ENCODE data around the gene SH3TC1. TPM values are rescaled to one million over a fixed set of nuclear protein-coding genes. Genes with fewer than 3 reads are reported as not detected.

Gene SH3TC1
- total RNA-seq, 1 donor from 2014 or later, result 1.2 TPM

GRCh38 chr4:8236106-8236919 is 37.2 kb downstream of the SH3TC1 start:
- Mint-ChIP-seq H3K9me3 (ENCODE audit: low read depth) (no peaks in the 10 kb centered on the region), H3K27ac (ENCODE audit: unreplicated experiment) (no peak overlapping the region), H3K4me3 (ENCODE audit: unreplicated experiment) (no peak overlapping the region), H3K36me3 (ENCODE audit: low read depth) (no peaks in the 10 kb centered on the region), H3K27me3 (ENCODE audit: low read depth) (no peaks in the 10 kb centered on the region), H3K4me1 (ENCODE audit: low read depth) (no peaks in the 10 kb centered on the region)
- DNase-seq (ENCODE audit: low spot score), result no peak
- TF ChIP-seq, protein P1, sequence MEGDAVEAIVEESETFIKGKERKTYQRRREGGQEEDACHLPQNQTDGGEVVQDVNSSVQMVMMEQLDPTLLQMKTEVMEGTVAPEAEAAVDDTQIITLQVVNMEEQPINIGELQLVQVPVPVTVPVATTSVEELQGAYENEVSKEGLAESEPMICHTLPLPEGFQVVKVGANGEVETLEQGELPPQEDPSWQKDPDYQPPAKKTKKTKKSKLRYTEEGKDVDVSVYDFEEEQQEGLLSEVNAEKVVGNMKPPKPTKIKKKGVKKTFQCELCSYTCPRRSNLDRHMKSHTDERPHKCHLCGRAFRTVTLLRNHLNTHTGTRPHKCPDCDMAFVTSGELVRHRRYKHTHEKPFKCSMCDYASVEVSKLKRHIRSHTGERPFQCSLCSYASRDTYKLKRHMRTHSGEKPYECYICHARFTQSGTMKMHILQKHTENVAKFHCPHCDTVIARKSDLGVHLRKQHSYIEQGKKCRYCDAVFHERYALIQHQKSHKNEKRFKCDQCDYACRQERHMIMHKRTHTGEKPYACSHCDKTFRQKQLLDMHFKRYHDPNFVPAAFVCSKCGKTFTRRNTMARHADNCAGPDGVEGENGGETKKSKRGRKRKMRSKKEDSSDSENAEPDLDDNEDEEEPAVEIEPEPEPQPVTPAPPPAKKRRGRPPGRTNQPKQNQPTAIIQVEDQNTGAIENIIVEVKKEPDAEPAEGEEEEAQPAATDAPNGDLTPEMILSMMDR (IDR thresholded peaks at IDR 0.05), result no peak

DNA sequence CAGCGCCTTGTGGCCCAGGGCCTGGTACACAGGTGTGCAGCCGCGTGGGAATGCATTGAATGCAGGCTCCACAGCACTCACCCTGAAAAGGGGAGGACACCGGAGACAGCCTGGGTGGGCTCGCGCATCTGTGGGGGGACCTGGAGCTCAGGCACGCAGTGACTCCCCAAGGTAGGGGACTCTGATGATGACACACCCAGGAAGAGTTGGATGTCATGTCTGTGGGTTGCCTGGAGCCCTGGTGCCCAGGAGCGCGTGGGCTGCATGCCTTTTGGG is 37.8 kb downstream of the SH3TC1 start:
- no peaks in the 10 kb centered on the region for H3K4me1 Mint-ChIP-seq (ENCODE audit: low read depth)
- H3K9me3 Mint-ChIP-seq (ENCODE audit: low read depth), result no peaks in the 10 kb centered on the region
- TF ChIP-seq, protein P1 (IDR thresholded peaks at IDR 0.05), result no peak
- H3K27ac Mint-ChIP-seq (ENCODE audit: unreplicated experiment), result no peak overlapping the region
- no peak for DNase-seq (ENCODE audit: low spot score)
- H3K4me3 Mint-ChIP-seq (ENCODE audit: unreplicated experiment), result no peak overlapping the region
- H3K27me3 Mint-ChIP-seq (ENCODE audit: low read depth), result no peaks in the 10 kb centered on the region
- no peaks in the 10 kb centered on the region for H3K36me3 Mint-ChIP-seq (ENCODE audit: low read depth)

GRCh38 chr4:8237256-8237989 is 38.3 kb downstream of the SH3TC1 start:
- Mint-ChIP-seq H3K27me3 (ENCODE audit: low read depth) (no peaks in the 10 kb centered on the region), H3K4me1 (ENCODE audit: low read depth) (peaks cover 2% of the 10 kb centered on the region), H3K27ac (ENCODE audit: unreplicated experiment) (no peak overlapping the region), H3K36me3 (ENCODE audit: low read depth) (no peaks in the 10 kb centered on the region), H3K9me3 (ENCODE audit: low read depth) (no peaks in the 10 kb centered on the region), H3K4me3 (ENCODE audit: unreplicated experiment) (no peak overlapping the region)
- TF ChIP-seq, protein P1 (IDR thresholded peaks at IDR 0.05), result no peak
- DNase-seq (ENCODE audit: low spot score), result no peak

- TF ChIP-seq, protein P1 (IDR thresholded peaks at IDR 0.05), result no peak
- Mint-ChIP-seq H3K4me3 (ENCODE audit: unreplicated experiment) (no peak overlapping the region), H3K27me3 (ENCODE audit: low read depth) (no peaks in the 10 kb centered on the region), H3K4me1 (ENCODE audit: low read depth) (peaks cover 4% of the 10 kb centered on the region), H3K36me3 (ENCODE audit: low read depth) (no peaks in the 10 kb centered on the region), H3K9me3 (ENCODE audit: low read depth) (no peaks in the 10 kb centered on the region), H3K27ac (ENCODE audit: unreplicated experiment) (no peak overlapping the region)
- no peak for DNase-seq (ENCODE audit: low spot score)
These were observed 39.0 kb downstream of the SH3TC1 start for GRCh38 chr4:8238036-8238511.

GRCh38 chr4:8238515-8239053 is 39.5 kb downstream of the SH3TC1 start:
- TF ChIP-seq, protein P1 (IDR thresholded peaks at IDR 0.05), result peak; percentile 73
- no peak overlapping the region for H3K27ac Mint-ChIP-seq (ENCODE audit: unreplicated experiment)
- peaks cover 4% of the 10 kb centered on the region for H3K4me1 Mint-ChIP-seq (ENCODE audit: low read depth)
- H3K9me3 Mint-ChIP-seq (ENCODE audit: low read depth), result no peaks in the 10 kb centered on the region
- DNase-seq (ENCODE audit: low spot score), result no peak
- H3K4me3 Mint-ChIP-seq (ENCODE audit: unreplicated experiment), result no peak overlapping the region
- H3K27me3 Mint-ChIP-seq (ENCODE audit: low read depth), result no peaks in the 10 kb centered on the region
- no peaks in the 10 kb centered on the region for H3K36me3 Mint-ChIP-seq (ENCODE audit: low read depth)

All from chondrocyte (in vitro differentiated cells).